Skeletal muscle satellite cell (primary cell): ENCODE measurements around the gene ATP9B.

Experiments used
- H3K27me3 ChIP-seq: 2 replicates; pipeline ENCODE4 v1.7.0; 2013; ENCODE audit warnings: low read length; ENCODE audit not compliant: control insufficient read depth, insufficient read depth
- H3K36me3 ChIP-seq: 2 replicates; pipeline ENCODE4 v1.7.0; 2013; ENCODE audit warnings: mild to moderate bottlenecking, control low read depth, low read length; ENCODE audit not compliant: insufficient read depth
- H3K4me1 ChIP-seq: 2 replicates; pipeline ENCODE4 v1.7.0; 2013; ENCODE audit warnings: low read length; ENCODE audit not compliant: control insufficient read depth, insufficient read depth
- H3K4me2 ChIP-seq: 2 replicates; pipeline ENCODE4 v1.7.0; 2013; ENCODE audit warnings: mild to moderate bottlenecking, low read length
- H3K4me3 ChIP-seq: 2 replicates; pipeline ENCODE4 v1.7.0; 2013; ENCODE audit warnings: low read length
- H3K9ac ChIP-seq: 2 replicates; pipeline ENCODE4 v1.7.0; 2013; ENCODE audit warnings: mild to moderate bottlenecking, low read depth, low read length, moderate library complexity
- H3K9me3 ChIP-seq: replicated peaks from 2 replicates; pipeline ENCODE4 v1.7.0; 2013; ENCODE audit warnings: mild to moderate bottlenecking, control low read depth, low read length

The ATP9B gene

DNA sequence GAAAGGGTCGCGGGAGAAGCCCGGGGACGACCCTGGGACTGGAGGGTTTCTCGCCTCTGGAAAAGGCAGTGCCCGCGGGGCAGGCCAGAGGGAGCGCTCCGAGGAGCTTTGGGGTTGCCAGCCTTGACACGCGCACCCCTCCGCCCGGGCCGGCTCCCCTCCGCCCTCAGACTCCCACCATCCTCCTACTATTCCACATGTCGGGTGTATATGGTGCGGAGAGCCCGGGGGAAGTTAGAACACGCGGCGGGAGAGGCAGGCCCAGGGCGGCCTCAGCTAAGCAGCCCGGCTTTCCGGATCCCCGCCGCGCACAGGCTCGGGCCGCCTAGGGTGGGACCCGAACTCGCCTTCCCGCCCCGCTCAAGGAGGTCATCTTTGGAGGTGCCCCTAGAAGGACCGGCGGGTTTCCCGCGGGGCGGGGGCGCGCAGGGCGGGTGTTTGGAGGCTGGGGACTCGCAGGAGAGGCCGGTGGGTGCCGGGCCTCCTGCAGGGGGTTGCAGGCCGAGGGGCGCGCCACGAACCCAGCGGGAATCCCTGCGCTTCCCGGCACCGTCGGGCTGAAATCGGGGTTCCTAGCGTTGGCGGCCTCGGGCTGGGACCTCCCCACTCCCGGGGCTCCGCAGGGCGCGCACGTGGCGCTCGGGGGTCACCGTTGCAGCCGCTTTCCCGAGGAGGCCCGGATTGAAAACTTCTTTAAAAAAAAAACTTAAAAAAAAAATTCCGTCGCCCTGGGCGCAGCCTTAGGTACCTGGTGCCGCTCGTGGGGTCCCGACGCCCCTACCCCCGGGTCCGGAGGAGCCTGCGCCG is 330.3 kb downstream of the ATP9B start:
- H3K9ac ChIP-seq = no peak overlapping the region
- H3K27me3 ChIP-seq = peaks cover 38% of the 10 kb centered on the region
- no peaks in the 10 kb centered on the region for H3K36me3 ChIP-seq
- H3K4me1 ChIP-seq = peaks cover 24% of the 10 kb centered on the region
- H3K4me2 ChIP-seq = peak overlapping the region; percentile 64
- no peaks in the 10 kb centered on the region for H3K9me3 ChIP-seq
- no peak overlapping the region for H3K4me3 ChIP-seq

GRCh38 chr18:79400091-79400590 is 330.9 kb downstream of the ATP9B start:
- Histone ChIP-seq H3K36me3 (no peaks in the 10 kb centered on the region), H3K4me2 (peak overlapping the region; percentile 77), H3K27me3 (peaks cover 39% of the 10 kb centered on the region), H3K9me3 (no peaks in the 10 kb centered on the region), H3K9ac (peak overlapping the region; percentile 35), H3K4me1 (peaks cover 20% of the 10 kb centered on the region), H3K4me3 (peak overlapping the region; percentile 66)

DNA sequence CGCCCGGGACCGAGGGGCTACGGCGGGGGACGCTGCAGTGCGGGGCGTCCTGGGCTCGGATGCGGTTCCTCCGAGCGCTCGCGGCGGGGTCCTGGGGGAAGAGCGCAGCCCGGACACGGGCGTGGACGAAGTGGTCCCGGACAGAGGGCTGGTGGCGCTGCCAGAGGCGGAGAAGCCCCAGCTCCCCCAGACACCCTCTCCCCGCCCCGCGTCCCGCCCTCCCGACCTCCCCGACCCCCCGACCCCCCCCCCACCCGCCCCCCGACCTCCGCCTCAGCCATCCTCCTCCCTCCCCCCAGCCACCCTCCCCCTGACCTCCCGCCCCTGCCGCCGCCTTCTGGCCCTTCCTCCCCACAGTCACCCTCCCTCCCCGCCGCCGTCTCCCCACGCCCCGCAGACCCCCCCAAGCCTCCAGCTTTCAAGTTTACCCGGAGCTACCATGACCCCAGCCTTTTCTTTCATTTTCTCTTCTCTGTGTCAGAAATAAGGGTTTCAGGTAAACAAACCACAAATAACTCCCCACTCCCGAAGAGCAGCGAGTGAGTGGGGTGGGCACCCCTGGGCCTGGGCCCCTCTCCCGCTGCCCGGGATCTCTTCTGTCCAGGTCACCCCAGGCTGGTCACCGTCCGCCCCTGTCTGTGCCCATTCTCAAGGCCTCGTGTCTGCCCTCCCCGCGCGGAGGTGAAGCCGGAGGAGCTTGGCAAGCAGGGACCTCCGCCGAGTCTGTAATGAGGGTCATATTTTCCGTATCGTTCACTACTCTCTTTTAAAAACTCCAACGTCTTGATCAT is 331.6 kb downstream of the ATP9B start:
- H3K4me1 ChIP-seq = peaks cover 20% of the 10 kb centered on the region
- H3K4me3 ChIP-seq = peak overlapping the region; percentile 66
- peaks cover 45% of the 10 kb centered on the region for H3K27me3 ChIP-seq
- H3K36me3 ChIP-seq = no peaks in the 10 kb centered on the region
- peak overlapping the region; percentile 35 for H3K9ac ChIP-seq
- H3K4me2 ChIP-seq = peak overlapping the region; percentile 77
- H3K9me3 ChIP-seq = no peaks in the 10 kb centered on the region

DNA sequence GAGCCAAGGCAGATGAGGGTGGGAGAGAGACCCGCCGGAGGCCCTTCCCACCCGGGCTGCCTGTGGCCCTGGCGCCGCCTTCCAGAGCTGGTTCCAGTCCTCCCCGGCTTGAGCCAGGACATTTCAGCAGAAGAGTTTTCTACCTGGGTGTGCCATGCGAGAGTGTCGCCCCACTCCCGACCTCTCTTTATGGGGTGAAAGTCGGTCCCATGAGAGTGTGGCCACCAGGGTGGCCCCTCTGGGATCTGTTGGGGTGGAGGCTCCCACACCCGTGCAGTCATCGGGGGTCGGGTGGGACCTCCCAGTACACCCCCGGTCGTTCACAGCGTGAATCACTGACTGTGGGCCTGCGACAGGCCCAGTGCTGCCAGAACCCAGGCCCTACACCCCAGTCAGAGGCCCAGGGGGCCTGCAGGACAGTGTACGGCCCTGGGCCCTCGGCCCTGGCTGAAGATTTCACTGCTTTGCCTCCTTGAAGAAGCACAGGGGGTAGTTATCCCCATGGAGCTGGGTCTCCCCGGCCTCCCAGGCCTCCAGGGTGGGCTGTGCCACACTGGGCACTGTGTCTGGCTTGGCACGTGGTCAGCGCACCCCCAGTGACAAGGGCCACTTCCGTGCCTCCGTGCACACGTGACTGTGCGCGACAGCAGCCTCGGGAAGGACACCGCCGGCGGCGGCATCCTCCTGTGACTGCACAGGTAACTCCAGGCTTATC is 332.5 kb downstream of the ATP9B start:
- no peaks in the 10 kb centered on the region for H3K36me3 ChIP-seq
- H3K4me1 ChIP-seq = peaks cover 20% of the 10 kb centered on the region
- H3K4me2 ChIP-seq = no peak overlapping the region
- H3K9me3 ChIP-seq = no peaks in the 10 kb centered on the region
- no peak overlapping the region for H3K9ac ChIP-seq
- peaks cover 47% of the 10 kb centered on the region for H3K27me3 ChIP-seq
- H3K4me3 ChIP-seq = no peak overlapping the region

GRCh38 chr18:79402209-79402576 is 333.0 kb downstream of the ATP9B start:
- no peak overlapping the region for H3K4me2 ChIP-seq
- no peaks in the 10 kb centered on the region for H3K36me3 ChIP-seq
- H3K9ac ChIP-seq = no peak overlapping the region
- H3K27me3 ChIP-seq = peaks cover 47% of the 10 kb centered on the region
- peaks cover 20% of the 10 kb centered on the region for H3K4me1 ChIP-seq
- H3K9me3 ChIP-seq = no peaks in the 10 kb centered on the region
- no peak overlapping the region for H3K4me3 ChIP-seq

- H3K9me3 ChIP-seq = no peaks in the 10 kb centered on the region
- H3K4me1 ChIP-seq = peaks cover 20% of the 10 kb centered on the region
- no peaks in the 10 kb centered on the region for H3K36me3 ChIP-seq
- peak overlapping the region; percentile 35 for H3K4me2 ChIP-seq
- H3K4me3 ChIP-seq = no peak overlapping the region
- no peak overlapping the region for H3K9ac ChIP-seq
- H3K27me3 ChIP-seq = peaks cover 47% of the 10 kb centered on the region
These were observed 334.0 kb downstream of the ATP9B start for GRCh38 chr18:79402977-79403722.

- Histone ChIP-seq H3K4me1 (peaks cover 20% of the 10 kb centered on the region), H3K36me3 (no peaks in the 10 kb centered on the region), H3K9ac (no peak overlapping the region), H3K9me3 (no peaks in the 10 kb centered on the region), H3K4me2 (peak overlapping the region; percentile 59), H3K27me3 (peaks cover 47% of the 10 kb centered on the region), H3K4me3 (no peak overlapping the region)
These were observed 334.8 kb downstream of the ATP9B start for GRCh38 chr18:79403723-79404566.

DNA sequence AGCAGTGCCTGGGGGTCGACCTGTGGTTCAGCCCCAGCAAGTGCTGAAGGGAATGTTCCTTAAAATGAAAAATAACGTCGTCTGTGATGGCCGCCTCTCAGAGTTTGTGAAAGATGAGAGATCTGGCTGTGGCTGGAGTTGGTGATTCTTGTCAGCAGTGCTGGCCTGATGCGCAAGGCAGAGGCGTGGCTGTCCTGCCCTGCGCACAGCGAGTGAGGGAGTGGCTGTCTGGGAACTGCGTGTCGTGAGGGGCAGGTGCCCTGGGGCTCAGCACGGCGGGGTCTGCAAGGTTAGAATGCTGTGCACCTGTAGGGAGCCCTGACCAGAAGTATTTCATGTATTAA is 335.3 kb downstream of the ATP9B start:
- H3K4me3 ChIP-seq = no peak overlapping the region
- H3K27me3 ChIP-seq = peaks cover 47% of the 10 kb centered on the region
- peaks cover 20% of the 10 kb centered on the region for H3K4me1 ChIP-seq
- H3K9ac ChIP-seq = no peak overlapping the region
- no peaks in the 10 kb centered on the region for H3K36me3 ChIP-seq
- H3K9me3 ChIP-seq = no peaks in the 10 kb centered on the region
- H3K4me2 ChIP-seq = peak overlapping the region; percentile 59

DNA sequence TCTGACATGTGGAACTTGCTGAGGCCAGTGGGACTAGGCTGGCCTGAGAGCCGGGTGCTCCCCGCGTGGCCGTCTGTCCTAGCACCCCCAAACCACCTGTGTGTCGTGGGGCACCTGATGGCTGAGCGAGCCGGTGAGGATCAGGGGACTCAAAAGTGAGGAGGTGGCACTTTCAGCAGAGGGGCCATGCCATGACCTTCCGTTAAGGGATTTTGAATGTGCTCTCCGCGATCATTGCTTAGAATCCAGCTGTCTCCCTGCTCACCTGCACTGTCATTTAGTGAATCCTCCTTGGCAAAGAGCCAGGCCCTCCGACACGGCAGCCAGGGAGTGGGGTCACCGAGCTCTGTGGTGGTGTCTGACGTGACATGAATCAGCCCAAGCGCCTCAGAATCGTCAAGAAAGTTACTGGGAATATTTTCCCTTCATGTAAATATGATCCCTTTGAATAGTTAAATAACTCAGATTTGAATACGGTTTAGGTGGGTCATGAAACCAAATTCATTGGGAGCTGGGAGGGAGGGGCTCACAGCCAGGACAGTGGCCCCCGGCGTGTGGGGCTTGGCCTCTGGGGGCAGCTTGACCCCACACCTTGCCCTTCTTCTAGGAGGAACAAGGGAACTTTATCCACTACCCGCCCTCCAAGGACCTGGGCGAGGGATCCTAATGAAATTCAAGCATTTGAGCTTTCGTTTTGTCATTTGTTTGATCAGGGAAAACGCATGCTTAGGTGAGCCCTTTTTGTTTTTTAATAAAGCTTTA is 336.0 kb downstream of the ATP9B start:
- Histone ChIP-seq H3K9ac (no peak overlapping the region), H3K36me3 (no peaks in the 10 kb centered on the region), H3K4me1 (peaks cover 20% of the 10 kb centered on the region), H3K4me3 (no peak overlapping the region), H3K27me3 (peaks cover 47% of the 10 kb centered on the region), H3K9me3 (no peaks in the 10 kb centered on the region), H3K4me2 (no peak overlapping the region)
